ENCODE data around the gene ATF7IP.

Gene ATF7IP

DNA sequence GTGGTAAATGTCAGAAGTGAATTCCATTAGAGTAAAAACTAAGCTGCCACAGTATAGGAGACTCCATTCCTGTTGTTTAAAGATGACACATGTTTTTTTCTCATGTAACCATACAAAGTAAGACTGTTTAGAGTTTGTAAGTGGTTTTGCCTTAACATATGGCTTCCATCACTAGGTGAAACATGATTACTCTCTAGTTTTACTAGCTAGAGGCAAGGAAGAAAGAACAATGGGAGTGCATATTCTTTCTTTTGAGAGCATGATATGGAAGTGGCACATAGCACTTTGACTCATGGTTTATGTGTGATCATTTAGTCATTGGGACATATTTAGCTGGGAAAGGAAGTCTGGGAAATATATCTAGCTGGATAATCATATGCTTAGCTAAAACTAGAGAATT is 7.7 kb downstream of the ATF7IP start (continued):
- TF ChIP-seq, protein P1, sequence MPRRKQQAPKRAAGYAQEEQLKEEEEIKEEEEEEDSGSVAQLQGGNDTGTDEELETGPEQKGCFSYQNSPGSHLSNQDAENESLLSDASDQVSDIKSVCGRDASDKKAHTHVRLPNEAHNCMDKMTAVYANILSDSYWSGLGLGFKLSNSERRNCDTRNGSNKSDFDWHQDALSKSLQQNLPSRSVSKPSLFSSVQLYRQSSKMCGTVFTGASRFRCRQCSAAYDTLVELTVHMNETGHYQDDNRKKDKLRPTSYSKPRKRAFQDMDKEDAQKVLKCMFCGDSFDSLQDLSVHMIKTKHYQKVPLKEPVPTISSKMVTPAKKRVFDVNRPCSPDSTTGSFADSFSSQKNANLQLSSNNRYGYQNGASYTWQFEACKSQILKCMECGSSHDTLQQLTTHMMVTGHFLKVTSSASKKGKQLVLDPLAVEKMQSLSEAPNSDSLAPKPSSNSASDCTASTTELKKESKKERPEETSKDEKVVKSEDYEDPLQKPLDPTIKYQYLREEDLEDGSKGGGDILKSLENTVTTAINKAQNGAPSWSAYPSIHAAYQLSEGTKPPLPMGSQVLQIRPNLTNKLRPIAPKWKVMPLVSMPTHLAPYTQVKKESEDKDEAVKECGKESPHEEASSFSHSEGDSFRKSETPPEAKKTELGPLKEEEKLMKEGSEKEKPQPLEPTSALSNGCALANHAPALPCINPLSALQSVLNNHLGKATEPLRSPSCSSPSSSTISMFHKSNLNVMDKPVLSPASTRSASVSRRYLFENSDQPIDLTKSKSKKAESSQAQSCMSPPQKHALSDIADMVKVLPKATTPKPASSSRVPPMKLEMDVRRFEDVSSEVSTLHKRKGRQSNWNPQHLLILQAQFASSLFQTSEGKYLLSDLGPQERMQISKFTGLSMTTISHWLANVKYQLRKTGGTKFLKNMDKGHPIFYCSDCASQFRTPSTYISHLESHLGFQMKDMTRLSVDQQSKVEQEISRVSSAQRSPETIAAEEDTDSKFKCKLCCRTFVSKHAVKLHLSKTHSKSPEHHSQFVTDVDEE (CRISPR knock-in tag; IDR thresholded peaks at IDR 0.05), result no peak
- TF ChIP-seq SNAI2 (CRISPR knock-in tag; IDR thresholded peaks at IDR 0.05), result no peak
- TF ChIP-seq ZNF70 (CRISPR knock-in tag; IDR thresholded peaks at IDR 0.05), result no peak
- TF ChIP-seq ZNF565 (CRISPR knock-in tag; conservative IDR thresholded peaks at IDR 0.05; ENCODE audit: low read depth), result no peak
- TF ChIP-seq ZC3H10 (CRISPR knock-in tag; IDR thresholded peaks at IDR 0.05), result no peak
- no peak for TF ChIP-seq GLIS3 (CRISPR knock-in tag; IDR thresholded peaks at IDR 0.05)
- TF ChIP-seq ESRRG (CRISPR knock-in tag; IDR thresholded peaks at IDR 0.05), result no peak

DNA sequence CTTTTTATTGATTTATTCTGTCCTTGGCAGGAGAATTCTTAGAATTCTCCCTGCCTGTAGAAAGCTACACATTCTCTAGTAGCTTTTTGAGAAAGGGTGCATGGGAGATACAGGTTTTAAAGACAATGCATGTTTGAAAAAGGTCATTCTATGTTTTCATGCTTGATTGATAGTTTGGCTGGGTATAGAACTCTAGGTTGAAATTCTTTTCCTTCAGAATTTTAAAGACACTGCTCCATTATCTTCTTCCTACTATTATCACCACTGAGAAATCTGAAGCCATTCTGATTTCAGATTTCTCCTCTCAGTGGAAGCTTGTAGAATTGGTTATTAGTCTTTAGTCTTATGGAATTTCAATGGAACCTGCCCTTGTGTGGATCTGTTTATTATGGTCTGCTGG is 14.0 kb downstream of the ATF7IP start:
- ATAC-seq, result no peak
- TF ChIP-seq ZNF70 (CRISPR knock-in tag; IDR thresholded peaks at IDR 0.05), result no peak
- TF ChIP-seq TCF4 (CRISPR knock-in tag; IDR thresholded peaks at IDR 0.05; ENCODE audit: borderline replicate concordance), result no peak
- TF ChIP-seq, protein P1 (CRISPR knock-in tag; IDR thresholded peaks at IDR 0.05), result no peak
- no peak for TF ChIP-seq ZFP30 (CRISPR knock-in tag; IDR thresholded peaks at IDR 0.05)

DNA sequence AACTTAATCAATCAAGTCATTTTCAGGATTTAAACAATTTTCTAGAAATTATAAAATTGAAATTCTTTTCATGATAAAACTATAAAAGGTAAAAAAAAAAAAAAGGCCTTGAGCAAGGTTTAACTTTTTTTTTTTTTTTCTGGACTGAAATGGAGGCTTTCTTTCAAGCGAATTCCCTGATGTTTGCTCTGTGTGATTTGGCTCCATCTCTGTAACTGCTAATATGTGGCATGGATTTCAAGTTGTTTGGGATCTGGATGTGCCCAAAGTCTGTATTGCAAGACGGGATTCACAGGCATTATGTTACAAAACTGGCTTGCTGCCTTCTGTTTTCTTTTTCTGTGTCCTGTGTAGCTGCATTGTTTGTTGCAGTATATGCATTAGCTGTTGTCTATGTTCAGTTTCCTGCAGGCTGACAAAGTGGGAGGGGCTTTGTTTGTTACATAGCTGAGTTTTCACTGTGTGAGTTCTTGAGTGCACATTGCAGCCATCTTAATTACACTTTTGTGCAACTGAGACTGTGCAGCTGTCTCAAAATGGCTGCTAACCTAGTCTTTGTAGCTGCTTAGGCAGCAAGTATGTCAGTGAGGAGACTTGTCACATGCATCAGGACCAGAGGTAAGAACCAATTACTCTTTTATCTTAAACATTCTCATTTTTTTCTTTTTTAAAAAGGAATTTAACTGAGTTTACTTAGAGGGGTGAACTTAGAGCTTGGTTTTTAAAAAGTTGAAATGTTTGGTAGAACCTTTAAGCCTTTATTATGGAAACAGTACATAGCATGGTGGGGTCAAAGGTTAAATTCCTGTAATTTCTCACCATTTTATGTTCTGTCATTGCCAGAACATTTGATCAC is 19.5 kb downstream of the ATF7IP start:
- TF ChIP-seq, protein P2, sequence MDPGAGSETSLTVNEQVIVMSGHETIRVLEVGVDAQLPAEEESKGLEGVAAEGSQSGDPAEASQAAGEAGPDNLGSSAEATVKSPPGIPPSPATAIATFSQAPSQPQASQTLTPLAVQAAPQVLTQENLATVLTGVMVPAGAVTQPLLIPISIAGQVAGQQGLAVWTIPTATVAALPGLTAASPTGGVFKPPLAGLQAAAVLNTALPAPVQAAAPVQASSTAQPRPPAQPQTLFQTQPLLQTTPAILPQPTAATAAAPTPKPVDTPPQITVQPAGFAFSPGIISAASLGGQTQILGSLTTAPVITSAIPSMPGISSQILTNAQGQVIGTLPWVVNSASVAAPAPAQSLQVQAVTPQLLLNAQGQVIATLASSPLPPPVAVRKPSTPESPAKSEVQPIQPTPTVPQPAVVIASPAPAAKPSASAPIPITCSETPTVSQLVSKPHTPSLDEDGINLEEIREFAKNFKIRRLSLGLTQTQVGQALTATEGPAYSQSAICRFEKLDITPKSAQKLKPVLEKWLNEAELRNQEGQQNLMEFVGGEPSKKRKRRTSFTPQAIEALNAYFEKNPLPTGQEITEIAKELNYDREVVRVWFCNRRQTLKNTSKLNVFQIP (CRISPR knock-in tag; IDR thresholded peaks at IDR 0.05; ENCODE audit: borderline replicate concordance, low read depth), result peak; percentile 67; the same call in 1 of the 2 replicates
- no peak for TF ChIP-seq ESRRG (CRISPR knock-in tag; IDR thresholded peaks at IDR 0.05)
- TF ChIP-seq BACH2 (CRISPR knock-in tag; IDR thresholded peaks at IDR 0.05; ENCODE audit: borderline replicate concordance), result no peak
- peak; percentile 23; the same call in 1 of the 2 replicates for TF ChIP-seq ISL1 (CRISPR knock-in tag; IDR thresholded peaks at IDR 0.05)
- ATAC-seq, result peak; percentile 99

DNA sequence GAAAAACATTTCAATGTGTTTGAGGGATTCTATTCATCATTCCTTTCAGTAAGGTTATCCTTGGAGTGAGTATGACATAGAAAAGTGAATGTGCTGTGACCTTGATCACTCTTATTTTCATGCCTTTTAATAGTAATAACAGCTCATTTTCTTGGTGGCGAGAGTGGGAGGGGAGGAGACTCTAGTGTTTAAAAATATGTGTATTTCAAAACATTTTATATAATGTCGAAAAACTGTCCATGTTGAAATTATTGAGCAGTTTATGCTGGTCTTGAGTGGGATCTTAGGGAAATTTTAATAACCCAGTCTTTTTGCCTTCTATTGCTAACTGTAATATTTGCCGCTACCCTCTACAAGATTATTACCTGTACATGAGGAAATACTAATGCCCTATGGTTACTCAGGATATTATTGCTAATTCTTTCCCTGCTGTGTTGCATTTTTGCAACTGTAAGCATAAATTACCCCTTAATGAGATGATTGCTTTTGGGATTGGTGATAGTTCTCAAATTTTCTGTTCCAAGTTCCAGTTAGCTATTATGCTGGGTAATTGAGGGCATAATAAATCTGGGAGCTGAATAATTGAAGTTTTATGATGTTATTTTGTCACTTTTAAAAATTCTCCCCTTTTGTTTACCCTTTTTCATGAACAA is 21.9 kb downstream of the ATF7IP start:
- TF ChIP-seq ARNTL (CRISPR knock-in tag; IDR thresholded peaks at IDR 0.05; ENCODE audit: borderline replicate concordance, low read depth) (no peak), ZFP30 (CRISPR knock-in tag; IDR thresholded peaks at IDR 0.05) (no peak), ESRRG (CRISPR knock-in tag; IDR thresholded peaks at IDR 0.05) (no peak), OSR1 (CRISPR knock-in tag; IDR thresholded peaks at IDR 0.05) (no peak)
- TF ChIP-seq, protein P3, sequence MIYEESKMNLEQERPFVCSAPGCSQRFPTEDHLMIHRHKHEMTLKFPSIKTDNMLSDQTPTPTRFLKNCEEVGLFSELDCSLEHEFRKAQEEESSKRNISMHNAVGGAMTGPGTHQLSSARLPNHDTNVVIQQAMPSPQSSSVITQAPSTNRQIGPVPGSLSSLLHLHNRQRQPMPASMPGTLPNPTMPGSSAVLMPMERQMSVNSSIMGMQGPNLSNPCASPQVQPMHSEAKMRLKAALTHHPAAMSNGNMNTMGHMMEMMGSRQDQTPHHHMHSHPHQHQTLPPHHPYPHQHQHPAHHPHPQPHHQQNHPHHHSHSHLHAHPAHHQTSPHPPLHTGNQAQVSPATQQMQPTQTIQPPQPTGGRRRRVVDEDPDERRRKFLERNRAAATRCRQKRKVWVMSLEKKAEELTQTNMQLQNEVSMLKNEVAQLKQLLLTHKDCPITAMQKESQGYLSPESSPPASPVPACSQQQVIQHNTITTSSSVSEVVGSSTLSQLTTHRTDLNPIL (CRISPR knock-in tag; IDR thresholded peaks at IDR 0.05; ENCODE audit: low read depth), result no peak
- ATAC-seq, result no peak

DNA sequence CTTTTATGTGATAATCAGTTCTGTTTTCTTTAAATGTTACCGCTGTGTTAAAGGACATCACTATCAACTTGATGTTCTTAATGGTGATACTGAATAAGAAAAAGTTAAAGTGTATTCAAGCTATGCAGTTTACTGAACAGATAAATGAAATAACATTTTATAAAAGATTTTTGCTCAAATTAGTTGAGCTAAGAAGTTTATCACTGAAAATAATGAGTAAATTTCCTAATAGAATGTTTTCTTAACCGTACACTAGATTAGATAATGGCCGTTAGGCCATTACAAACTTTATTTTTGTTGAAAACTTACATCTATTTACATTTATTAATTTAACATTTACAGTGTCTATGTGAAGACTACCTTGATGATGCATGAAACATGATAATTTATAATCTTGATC is 25.0 kb downstream of the ATF7IP start:
- no peak for ATAC-seq
- TF ChIP-seq SNAI2 (CRISPR knock-in tag; IDR thresholded peaks at IDR 0.05), result no peak
- no peak for TF ChIP-seq ZFP30 (CRISPR knock-in tag; IDR thresholded peaks at IDR 0.05)
- TF ChIP-seq TCF4 (CRISPR knock-in tag; IDR thresholded peaks at IDR 0.05; ENCODE audit: borderline replicate concordance), result no peak
- TF ChIP-seq ISL1 (CRISPR knock-in tag; IDR thresholded peaks at IDR 0.05), result no peak
- TF ChIP-seq RARB (CRISPR knock-in tag; IDR thresholded peaks at IDR 0.05), result no peak
- no peak for TF ChIP-seq GLIS3 (CRISPR knock-in tag; IDR thresholded peaks at IDR 0.05)
- no peak for TF ChIP-seq ZC3H10 (CRISPR knock-in tag; IDR thresholded peaks at IDR 0.05)
- TF ChIP-seq, protein P3 (CRISPR knock-in tag; IDR thresholded peaks at IDR 0.05; ENCODE audit: low read depth), result no peak
- TF ChIP-seq TOX (CRISPR knock-in tag; IDR thresholded peaks at IDR 0.05; ENCODE audit: borderline replicate concordance), result no peak
- no peak for TF ChIP-seq PPARA (CRISPR knock-in tag; IDR thresholded peaks at IDR 0.05; ENCODE audit: borderline replicate concordance)
- TF ChIP-seq, protein P4, sequence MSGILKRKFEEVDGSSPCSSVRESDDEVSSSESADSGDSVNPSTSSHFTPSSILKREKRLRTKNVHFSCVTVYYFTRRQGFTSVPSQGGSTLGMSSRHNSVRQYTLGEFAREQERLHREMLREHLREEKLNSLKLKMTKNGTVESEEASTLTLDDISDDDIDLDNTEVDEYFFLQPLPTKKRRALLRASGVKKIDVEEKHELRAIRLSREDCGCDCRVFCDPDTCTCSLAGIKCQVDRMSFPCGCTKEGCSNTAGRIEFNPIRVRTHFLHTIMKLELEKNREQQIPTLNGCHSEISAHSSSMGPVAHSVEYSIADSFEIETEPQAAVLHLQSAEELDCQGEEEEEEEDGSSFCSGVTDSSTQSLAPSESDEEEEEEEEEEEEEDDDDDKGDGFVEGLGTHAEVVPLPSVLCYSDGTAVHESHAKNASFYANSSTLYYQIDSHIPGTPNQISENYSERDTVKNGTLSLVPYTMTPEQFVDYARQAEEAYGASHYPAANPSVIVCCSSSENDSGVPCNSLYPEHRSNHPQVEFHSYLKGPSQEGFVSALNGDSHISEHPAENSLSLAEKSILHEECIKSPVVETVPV (CRISPR knock-in tag; IDR thresholded peaks at IDR 0.05), result no peak
- no peak for TF ChIP-seq ARNTL (CRISPR knock-in tag; IDR thresholded peaks at IDR 0.05; ENCODE audit: borderline replicate concordance, low read depth)

Measured in SK-N-SH treated with all-trans-retinoic acid at 6 μM for 48 hours (cell line).